PC-3 (cell line): ENCODE data around the gene AKAP13.

ENCODE experiments used
- EZH2 ChIP-seq: fragments of 300-600 bp; sonication (generic); IDR thresholded peaks from one replicate; pipeline ENCODE4 v1.6.1; 2017; ENCODE audit warnings: antibody characterized with exemption, mild to moderate bottlenecking, low read length; ENCODE audit not compliant: unreplicated experiment
- TF ChIP-seq, protein P1 (sequence below): fragments of 300-600 bp; sonication (generic); conservative IDR thresholded peaks from 2 replicates; pipeline ENCODE4 v1.5.1; 2017; ENCODE audit warnings: antibody characterized with exemption, low read depth, mild to moderate bottlenecking, low read length

DNA sequence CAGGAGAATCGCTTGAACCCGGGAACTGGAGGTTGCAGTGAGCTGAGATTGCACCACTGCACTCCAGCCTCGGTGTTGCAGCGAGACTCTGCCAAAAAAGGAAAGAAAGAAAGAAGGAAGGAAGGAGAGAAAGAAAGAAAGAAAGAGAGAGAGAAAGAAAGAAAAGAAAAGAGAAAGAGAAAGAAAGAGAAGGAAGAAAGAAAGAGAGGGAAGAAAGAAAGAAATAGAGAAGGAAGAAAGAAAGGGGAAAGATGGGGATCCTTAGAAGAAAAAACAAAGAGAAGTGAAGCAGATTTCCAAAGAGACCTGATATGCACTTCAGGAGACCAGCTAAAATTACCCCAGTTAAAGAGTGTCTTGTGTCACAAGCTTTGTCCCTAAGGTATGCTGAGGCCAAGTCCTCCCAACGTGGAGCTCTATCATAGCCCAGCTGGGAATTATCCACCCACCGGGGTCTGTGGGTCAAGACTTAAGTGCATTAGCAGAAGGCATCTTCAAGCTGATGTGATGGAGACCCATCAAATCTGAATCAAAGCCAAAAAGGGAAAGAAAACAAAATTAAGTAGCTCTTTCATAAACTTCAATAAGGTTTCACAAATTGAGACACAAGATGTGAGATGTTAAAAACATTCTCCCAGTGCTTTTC lies 17.8 kb upstream of the AKAP13 start:
- TF ChIP-seq EZH2: no peak
- TF ChIP-seq, protein P1, sequence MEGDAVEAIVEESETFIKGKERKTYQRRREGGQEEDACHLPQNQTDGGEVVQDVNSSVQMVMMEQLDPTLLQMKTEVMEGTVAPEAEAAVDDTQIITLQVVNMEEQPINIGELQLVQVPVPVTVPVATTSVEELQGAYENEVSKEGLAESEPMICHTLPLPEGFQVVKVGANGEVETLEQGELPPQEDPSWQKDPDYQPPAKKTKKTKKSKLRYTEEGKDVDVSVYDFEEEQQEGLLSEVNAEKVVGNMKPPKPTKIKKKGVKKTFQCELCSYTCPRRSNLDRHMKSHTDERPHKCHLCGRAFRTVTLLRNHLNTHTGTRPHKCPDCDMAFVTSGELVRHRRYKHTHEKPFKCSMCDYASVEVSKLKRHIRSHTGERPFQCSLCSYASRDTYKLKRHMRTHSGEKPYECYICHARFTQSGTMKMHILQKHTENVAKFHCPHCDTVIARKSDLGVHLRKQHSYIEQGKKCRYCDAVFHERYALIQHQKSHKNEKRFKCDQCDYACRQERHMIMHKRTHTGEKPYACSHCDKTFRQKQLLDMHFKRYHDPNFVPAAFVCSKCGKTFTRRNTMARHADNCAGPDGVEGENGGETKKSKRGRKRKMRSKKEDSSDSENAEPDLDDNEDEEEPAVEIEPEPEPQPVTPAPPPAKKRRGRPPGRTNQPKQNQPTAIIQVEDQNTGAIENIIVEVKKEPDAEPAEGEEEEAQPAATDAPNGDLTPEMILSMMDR: no peak
